ENCODE data around the gene ZFP37.
"Not testable (repeated sequence)": the region's sequence is repeated elsewhere in the genome, so short reads cannot be mapped to it uniquely, and the experiment has no call there.

Gene ZFP37

GRCh38 chr9:113056191-113057106 is at the start of gene ZFP37:
Gene ZFP37 (minus strand): TSS chr9:113056724. CDS start chr9:113056688, 36 bp downstream.
- no peak for DNase-seq

- not testable (repeated sequence) for DNase-seq
Measured at GRCh38 chr9:113105345-113105744, 48.8 kb upstream of the ZFP37 start.

GRCh38 chr9:113095561-113095960 is 39.0 kb upstream of the ZFP37 start:
- no peak for DNase-seq

- DNase-seq: not testable (repeated sequence)
Measured at GRCh38 chr9:113089924-113090323, 33.4 kb upstream of the ZFP37 start.

GRCh38 chr9:113089143-113089505 is 32.6 kb upstream of the ZFP37 start:
- DNase-seq: not testable (repeated sequence)

GRCh38 chr9:113088456-113089142 is 32.1 kb upstream of the ZFP37 start:
- not testable (repeated sequence) for DNase-seq

- not testable (repeated sequence) for DNase-seq
Measured at GRCh38 chr9:113062932-113063310, 6.4 kb upstream of the ZFP37 start.

- not testable (repeated sequence) for DNase-seq
Measured at GRCh38 chr9:113062256-113062931, 5.9 kb upstream of the ZFP37 start.

GRCh38 chr9:113061072-113061850 is 4.7 kb upstream of the ZFP37 start:
- not testable (repeated sequence) for DNase-seq

- DNase-seq: not testable (repeated sequence)
Measured at GRCh38 chr9:113059581-113060284, 3.2 kb upstream of the ZFP37 start.

- DNase-seq: no peak
Measured at GRCh38 chr9:113057193-113057592, 669 bp upstream of the ZFP37 start.

GRCh38 chr9:113042884-113043657 is 13.5 kb downstream of the ZFP37 start:
- no peak for DNase-seq

GRCh38 chr9:113026200-113026599 is 30.3 kb downstream of the ZFP37 start:
- DNase-seq: no peak

GRCh38 chr9:113018247-113018646 is 38.3 kb downstream of the ZFP37 start:
- no peak for DNase-seq

GRCh38 chr9:113012492-113012891 is 44.0 kb downstream of the ZFP37 start:
- DNase-seq: no peak

GRCh38 chr9:113011911-113012381 is 44.6 kb downstream of the ZFP37 start, which contains the start of gene ZNF883:
Gene ZNF883 (minus strand): TSS chr9:113012192.
- DNase-seq: no peak

- no peak for DNase-seq
Measured at GRCh38 chr9:113005777-113006176, 50.7 kb downstream of the ZFP37 start.

GRCh38 chr9:112997236-112997941 is 59.1 kb downstream of the ZFP37 start:
- DNase-seq: no peak
